ENCODE data around the gene TREX2.
A peak's percentile ranks its signal among the peaks of the same experiment; 100 is the strongest.

TREX2 gene

DNA sequence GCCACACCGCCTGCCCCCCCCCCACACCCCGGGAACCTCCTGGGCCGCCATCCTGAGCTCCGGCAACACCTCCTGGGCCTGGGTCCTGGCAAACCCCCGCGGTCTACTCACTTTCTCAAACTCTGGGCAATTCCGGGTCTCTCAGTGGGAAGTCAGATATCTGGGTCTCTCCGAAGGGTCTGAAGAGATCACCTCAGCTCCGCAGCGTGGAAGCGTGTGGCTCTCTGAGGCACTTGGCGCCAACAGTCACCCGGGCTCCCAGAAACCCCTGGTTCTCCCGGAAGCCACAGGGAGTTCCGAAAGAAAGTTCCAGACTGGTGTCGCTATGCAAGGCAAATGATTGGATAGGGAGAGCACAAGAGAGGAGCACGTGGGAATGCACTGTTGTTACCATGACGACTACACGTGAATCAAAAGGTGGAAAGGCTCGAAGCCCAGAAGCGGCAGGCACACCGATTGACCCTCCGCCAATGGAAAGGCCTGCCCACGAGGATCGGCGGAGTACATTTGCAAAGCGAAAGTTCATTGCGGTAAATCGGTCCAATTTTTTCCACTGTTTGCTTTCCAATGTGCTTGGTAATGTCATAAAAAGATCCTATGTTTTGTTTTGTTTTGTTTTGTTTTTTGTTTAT lies 44.6 kb downstream of the TREX2 start, which contains the start of gene PNMA6E:
PNMA6E (minus strand) TSS at position 218 of the 632 bp plus-strand sequence. CDS start 2,501 bp downstream, outside the sequence.
- no peak within 1 kb of the TSS for H3K4ac ChIP-seq (ENCODE audit: low read depth, low read length)
- no peaks in the 10 kb centered on the region for H3K27me3 ChIP-seq (ENCODE audit: insufficient read depth, low read length)
- no peaks in the 10 kb centered on the region for H3K79me2 ChIP-seq (ENCODE audit: control insufficient read depth, insufficient read depth, low read length, poor library complexity)
- no peaks in the 10 kb centered on the region for H3K4me1 ChIP-seq (ENCODE audit: control insufficient read depth in 1 of 2, insufficient read depth in 2 of 2, low read length in 2 of 2)
- H3K9me3 ChIP-seq (ENCODE audit: insufficient read depth, low read depth, low read length) = no peaks in the 10 kb centered on the region
- H2AFZ ChIP-seq (ENCODE audit: insufficient read depth, low read length, poor library complexity) = no peak within 1 kb of the TSS
- H2BK5ac ChIP-seq (ENCODE audit: low read depth, low read length, poor library complexity) = no peak within 1 kb of the TSS
- H2AK5ac ChIP-seq (ENCODE audit: low read length) = no peak within 1 kb of the TSS
- no peak within 1 kb of the TSS for H3K27ac ChIP-seq (ENCODE audit: low read depth, low read length)
- H3K18ac ChIP-seq (ENCODE audit: low read length) = no peak within 1 kb of the TSS
- no peak within 1 kb of the TSS for H3K4me3 ChIP-seq (ENCODE audit: low read depth, low read length)
- no peak within 1 kb of the TSS for H4K91ac ChIP-seq (ENCODE audit: low read depth, low read length)
- no peak within 1 kb of the TSS for H4K8ac ChIP-seq (ENCODE audit: low read depth, low read length)
- no peak within 1 kb of the TSS for H3K23ac ChIP-seq (ENCODE audit: low read length)
- DNase-seq = no peak
- no peak within 1 kb of the TSS for H3K4me2 ChIP-seq (ENCODE audit: low read length)
- no peak within 1 kb of the TSS for H3K9ac ChIP-seq (ENCODE audit: low read length)
- no peak within 1 kb of the TSS for H2BK120ac ChIP-seq (ENCODE audit: insufficient read depth, low read length, poor library complexity)
- no peak within 1 kb of the TSS for H4K12ac ChIP-seq (ENCODE audit: low read depth, low read length)
- H3K79me1 ChIP-seq (ENCODE audit: low read length) = no peaks in the 10 kb centered on the region
- no CpG with 5 or more reads among the region's 29 CpGs for WGBS (ENCODE audit: extremely low coverage, insufficient coverage, insufficient read length)
- H3K14ac ChIP-seq (ENCODE audit: low read length) = no peak within 1 kb of the TSS
- no peaks in the 10 kb centered on the region for H3K36me3 ChIP-seq (ENCODE audit: control insufficient read depth in 1 of 2, insufficient read depth in 2 of 2, low read length in 2 of 2)
- H2BK12ac ChIP-seq (ENCODE audit: low read length) = no peak within 1 kb of the TSS

DNA sequence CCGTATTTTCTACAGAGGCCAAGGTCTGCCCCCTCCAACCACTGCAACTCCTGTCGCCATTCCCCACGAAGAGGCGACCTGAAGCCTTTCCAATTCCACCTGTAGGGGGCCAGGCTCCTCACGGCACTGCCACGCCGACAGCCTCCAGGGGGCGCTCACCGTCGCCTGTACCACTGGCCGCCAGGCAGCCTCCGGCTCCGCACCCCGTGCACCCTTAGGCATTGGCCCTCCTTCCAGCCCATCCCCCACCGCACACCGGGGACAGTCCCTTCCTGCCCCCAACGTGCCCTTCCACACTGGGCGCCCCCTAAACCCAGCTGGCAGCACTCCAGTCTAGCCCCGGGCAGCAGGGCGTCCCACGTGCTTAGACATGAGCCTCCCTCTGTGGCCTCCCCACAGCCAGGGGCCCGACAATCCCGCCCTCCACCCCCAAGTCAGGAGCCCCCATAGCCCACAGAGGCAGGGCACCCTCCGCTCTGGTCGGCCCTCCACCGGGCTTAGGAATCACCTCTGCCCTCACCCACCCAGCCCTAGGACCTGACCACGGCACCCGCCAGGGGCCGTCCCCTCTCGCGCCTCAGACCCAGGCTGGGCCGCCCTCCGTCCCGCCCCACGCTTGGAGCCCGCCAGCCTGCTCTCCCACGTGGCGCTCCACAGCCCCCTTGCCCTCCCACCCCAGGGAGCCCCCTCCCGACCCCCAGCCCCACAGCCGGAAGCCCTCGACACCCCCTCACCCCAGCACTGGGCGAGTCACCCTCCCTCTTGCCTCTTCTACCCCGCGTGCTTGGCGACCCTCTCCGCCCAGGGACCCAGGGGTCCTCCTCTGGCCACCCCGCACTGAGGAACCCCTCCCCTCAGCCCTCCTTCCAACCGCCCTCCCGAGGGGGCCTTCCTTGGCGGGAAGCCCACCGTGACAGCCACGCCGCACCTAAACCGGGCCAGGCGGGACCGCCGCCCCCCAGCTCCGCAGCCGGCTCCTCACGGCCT lies 45.4 kb downstream of the TREX2 start:
- Histone ChIP-seq H2AFZ (ENCODE audit: insufficient read depth, low read length, poor library complexity) (no peak overlapping the region), H3K9me3 (ENCODE audit: insufficient read depth, low read depth, low read length) (no peaks in the 10 kb centered on the region), H3K4ac (ENCODE audit: low read depth, low read length) (no peak overlapping the region), H2AK5ac (ENCODE audit: low read length) (no peak overlapping the region), H4K91ac (ENCODE audit: low read depth, low read length) (no peak overlapping the region), H3K4me2 (ENCODE audit: low read length) (no peak overlapping the region), H3K9ac (ENCODE audit: low read length) (no peak overlapping the region), H3K79me1 (ENCODE audit: low read length) (no peaks in the 10 kb centered on the region), H3K18ac (ENCODE audit: low read length) (no peak overlapping the region), H2BK12ac (ENCODE audit: low read length) (no peak overlapping the region), H3K23ac (ENCODE audit: low read length) (no peak overlapping the region), H3K14ac (ENCODE audit: low read length) (no peak overlapping the region), H4K12ac (ENCODE audit: low read depth, low read length) (no peak overlapping the region), H3K4me1 (ENCODE audit: control insufficient read depth in 1 of 2, insufficient read depth in 2 of 2, low read length in 2 of 2) (no peaks in the 10 kb centered on the region), H3K27ac (ENCODE audit: low read depth, low read length) (no peak overlapping the region), H2BK5ac (ENCODE audit: low read depth, low read length, poor library complexity) (no peak overlapping the region), H3K36me3 (ENCODE audit: control insufficient read depth in 1 of 2, insufficient read depth in 2 of 2, low read length in 2 of 2) (no peaks in the 10 kb centered on the region), H2BK120ac (ENCODE audit: insufficient read depth, low read length, poor library complexity) (no peak overlapping the region), H4K8ac (ENCODE audit: low read depth, low read length) (no peak overlapping the region), H3K27me3 (ENCODE audit: insufficient read depth, low read length) (no peaks in the 10 kb centered on the region), H3K79me2 (ENCODE audit: control insufficient read depth, insufficient read depth, low read length, poor library complexity) (no peaks in the 10 kb centered on the region), H3K4me3 (ENCODE audit: low read depth, low read length) (no peak overlapping the region)
- DNase-seq = peak in 1 of 2 donors; percentile 36
- WGBS (ENCODE audit: extremely low coverage, insufficient coverage, insufficient read length) = no CpG with 5 or more reads among the region's 60 CpGs

DNA sequence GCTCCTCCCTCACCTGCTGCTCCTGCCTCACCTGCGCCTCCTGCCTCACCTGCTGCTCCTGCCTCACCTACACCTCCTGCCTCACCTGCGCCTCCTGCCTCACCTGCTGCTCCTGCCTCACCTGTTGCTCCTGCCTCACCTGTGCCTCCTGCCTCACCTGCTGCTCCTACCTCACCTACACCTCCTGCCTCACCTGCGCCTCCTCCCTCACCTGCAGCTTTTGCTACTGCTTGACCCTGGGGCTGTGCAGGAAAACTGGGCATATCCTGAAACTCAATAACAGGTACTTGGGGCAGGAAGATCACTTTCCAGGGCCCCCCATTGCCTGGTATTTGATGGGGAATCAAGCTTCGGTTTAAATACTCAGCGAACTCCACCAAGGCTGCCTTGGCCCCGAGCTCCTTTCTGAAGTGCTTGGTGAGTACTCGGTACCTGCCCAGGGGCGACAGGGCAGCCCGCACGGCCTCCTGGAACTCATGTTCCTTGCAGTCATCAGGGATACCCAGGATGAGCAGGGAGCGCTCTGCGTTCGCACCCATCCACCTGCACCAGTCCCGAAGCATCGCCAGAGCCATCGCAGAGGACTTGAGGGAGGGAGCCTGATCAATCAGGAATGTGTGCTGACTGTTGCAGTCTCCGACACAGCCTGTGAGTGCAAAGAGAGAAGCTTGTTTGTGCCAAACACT lies 47.4 kb downstream of the TREX2 start:
- H2BK120ac ChIP-seq (ENCODE audit: insufficient read depth, low read length, poor library complexity) = no peak overlapping the region
- no CpG with 5 or more reads among the region's 17 CpGs for WGBS (ENCODE audit: extremely low coverage, insufficient coverage, insufficient read length)
- no peaks in the 10 kb centered on the region for H3K79me1 ChIP-seq (ENCODE audit: low read length)
- no peak overlapping the region for H4K12ac ChIP-seq (ENCODE audit: low read depth, low read length)
- H4K91ac ChIP-seq (ENCODE audit: low read depth, low read length) = no peak overlapping the region
- no peak overlapping the region for H2BK5ac ChIP-seq (ENCODE audit: low read depth, low read length, poor library complexity)
- no peaks in the 10 kb centered on the region for H3K27me3 ChIP-seq (ENCODE audit: insufficient read depth, low read length)
- H2BK12ac ChIP-seq (ENCODE audit: low read length) = no peak overlapping the region
- H3K9me3 ChIP-seq (ENCODE audit: insufficient read depth, low read depth, low read length) = no peaks in the 10 kb centered on the region
- no peak overlapping the region for H3K18ac ChIP-seq (ENCODE audit: low read length)
- H2AFZ ChIP-seq (ENCODE audit: insufficient read depth, low read length, poor library complexity) = no peak overlapping the region
- no peak overlapping the region for H3K4me2 ChIP-seq (ENCODE audit: low read length)
- no peak for DNase-seq
- no peak overlapping the region for H3K9ac ChIP-seq (ENCODE audit: low read length)
- H4K8ac ChIP-seq (ENCODE audit: low read depth, low read length) = no peak overlapping the region
- H3K23ac ChIP-seq (ENCODE audit: low read length) = no peak overlapping the region
- no peaks in the 10 kb centered on the region for H3K4me1 ChIP-seq (ENCODE audit: control insufficient read depth in 1 of 2, insufficient read depth in 2 of 2, low read length in 2 of 2)
- no peak overlapping the region for H3K4ac ChIP-seq (ENCODE audit: low read depth, low read length)
- H3K4me3 ChIP-seq (ENCODE audit: low read depth, low read length) = no peak overlapping the region
- no peak overlapping the region for H3K27ac ChIP-seq (ENCODE audit: low read depth, low read length)
- H3K79me2 ChIP-seq (ENCODE audit: control insufficient read depth, insufficient read depth, low read length, poor library complexity) = no peaks in the 10 kb centered on the region
- H2AK5ac ChIP-seq (ENCODE audit: low read length) = no peak overlapping the region
- no peaks in the 10 kb centered on the region for H3K36me3 ChIP-seq (ENCODE audit: control insufficient read depth in 1 of 2, insufficient read depth in 2 of 2, low read length in 2 of 2)
- no peak overlapping the region for H3K14ac ChIP-seq (ENCODE audit: low read length)

DNA sequence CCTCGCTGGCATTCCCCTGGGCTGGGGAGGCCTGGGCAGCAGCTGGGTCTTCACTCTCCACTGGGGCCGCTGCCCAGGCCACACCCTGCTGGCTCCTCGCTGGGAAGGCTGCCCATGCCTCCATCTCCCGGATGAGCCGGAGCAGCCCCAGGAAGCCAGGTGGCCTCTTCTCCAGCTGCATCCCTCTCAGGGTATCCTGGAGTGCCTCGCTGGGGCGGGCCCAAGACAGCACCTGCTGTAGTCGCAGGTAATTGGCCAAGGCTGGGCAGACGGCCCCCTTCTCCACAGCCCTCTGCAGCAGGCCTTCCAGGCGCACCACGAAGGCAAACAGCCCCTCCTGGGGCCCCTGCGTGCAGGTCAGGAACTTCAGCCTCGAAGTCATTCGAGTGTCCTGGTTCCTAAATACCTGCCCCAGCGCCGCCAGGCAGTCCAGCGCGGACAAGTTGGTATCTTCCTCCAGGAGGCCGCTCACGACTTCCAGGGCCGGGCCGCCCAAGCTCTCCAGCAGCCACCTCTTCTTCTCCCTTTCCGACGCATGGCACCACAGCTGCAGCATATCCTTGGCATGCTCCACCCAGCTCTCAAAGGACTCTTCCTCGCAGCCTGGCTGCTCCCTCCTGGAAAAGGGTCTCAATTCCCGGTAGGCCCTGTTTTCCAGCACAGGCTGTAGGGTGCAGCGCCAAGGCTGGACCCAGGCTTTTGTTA lies 48.4 kb downstream of the TREX2 start:
- Histone ChIP-seq H3K27me3 (ENCODE audit: insufficient read depth, low read length) (no peaks in the 10 kb centered on the region), H2AK5ac (ENCODE audit: low read length) (no peak overlapping the region), H3K4me2 (ENCODE audit: low read length) (no peak overlapping the region), H2BK5ac (ENCODE audit: low read depth, low read length, poor library complexity) (no peak overlapping the region), H3K23ac (ENCODE audit: low read length) (no peak overlapping the region), H2BK120ac (ENCODE audit: insufficient read depth, low read length, poor library complexity) (no peak overlapping the region), H2AFZ (ENCODE audit: insufficient read depth, low read length, poor library complexity) (no peak overlapping the region), H3K36me3 (ENCODE audit: control insufficient read depth in 1 of 2, insufficient read depth in 2 of 2, low read length in 2 of 2) (no peaks in the 10 kb centered on the region), H3K14ac (ENCODE audit: low read length) (no peak overlapping the region), H3K4me1 (ENCODE audit: control insufficient read depth in 1 of 2, insufficient read depth in 2 of 2, low read length in 2 of 2) (no peaks in the 10 kb centered on the region), H3K18ac (ENCODE audit: low read length) (no peak overlapping the region), H3K27ac (ENCODE audit: low read depth, low read length) (no peak overlapping the region), H2BK12ac (ENCODE audit: low read length) (no peak overlapping the region), H4K12ac (ENCODE audit: low read depth, low read length) (no peak overlapping the region), H3K4me3 (ENCODE audit: low read depth, low read length) (no peak overlapping the region), H3K79me1 (ENCODE audit: low read length) (no peaks in the 10 kb centered on the region), H3K9me3 (ENCODE audit: insufficient read depth, low read depth, low read length) (no peaks in the 10 kb centered on the region), H4K91ac (ENCODE audit: low read depth, low read length) (no peak overlapping the region), H3K79me2 (ENCODE audit: control insufficient read depth, insufficient read depth, low read length, poor library complexity) (no peaks in the 10 kb centered on the region), H3K4ac (ENCODE audit: low read depth, low read length) (no peak overlapping the region), H3K9ac (ENCODE audit: low read length) (no peak overlapping the region), H4K8ac (ENCODE audit: low read depth, low read length) (no peak overlapping the region)
- no CpG with 5 or more reads among the region's 27 CpGs for WGBS (ENCODE audit: extremely low coverage, insufficient coverage, insufficient read length)
- DNase-seq = no peak

Measured in trophoblast cell (in vitro differentiated cells and primary cell).